Stimulated activated CD4-positive, alpha-beta T cell treated with anti-CD3 and anti-CD28 coated beads, Interleukin-2, amount 100 ng/mL, for 48 hours (primary cell): Measurements from ENCODE around the gene SLAMF7.
"Not testable (repeated sequence)": the region's sequence is repeated elsewhere in the genome, so short reads cannot be mapped to it uniquely, and the experiment has no call there.

Source experiments
- DNase-seq, 2 donors: peaks; one replicate each; pipeline ENCODE4 v3.0.0-alpha.2; 2020

SLAMF7 gene

DNA sequence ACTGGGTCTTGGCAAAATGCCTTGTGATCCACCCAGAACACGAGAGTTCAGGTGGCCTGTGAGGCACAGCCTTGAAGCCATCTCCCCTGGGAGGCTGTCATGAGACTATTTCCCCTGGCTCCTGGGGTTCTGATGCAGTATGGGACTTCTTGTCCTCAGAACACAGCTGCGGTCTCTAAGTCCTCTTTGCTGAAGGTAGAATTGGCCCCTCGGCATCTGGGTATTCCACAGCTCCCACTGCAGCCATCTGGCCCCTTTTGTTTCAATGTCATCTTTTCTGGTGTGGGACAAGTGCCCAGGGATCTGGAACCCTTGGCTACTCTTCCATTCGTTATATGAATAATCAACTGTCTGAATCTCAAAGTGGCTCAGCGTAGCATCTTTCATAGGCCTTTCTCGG is 39.9 kb downstream of the SLAMF7 start:
- no peak for DNase-seq

- DNase-seq, result peak in 1 of 2 donors; percentile 45
These were observed 40.8 kb downstream of the SLAMF7 start for GRCh38 chr1:160779626-160780397.

DNA sequence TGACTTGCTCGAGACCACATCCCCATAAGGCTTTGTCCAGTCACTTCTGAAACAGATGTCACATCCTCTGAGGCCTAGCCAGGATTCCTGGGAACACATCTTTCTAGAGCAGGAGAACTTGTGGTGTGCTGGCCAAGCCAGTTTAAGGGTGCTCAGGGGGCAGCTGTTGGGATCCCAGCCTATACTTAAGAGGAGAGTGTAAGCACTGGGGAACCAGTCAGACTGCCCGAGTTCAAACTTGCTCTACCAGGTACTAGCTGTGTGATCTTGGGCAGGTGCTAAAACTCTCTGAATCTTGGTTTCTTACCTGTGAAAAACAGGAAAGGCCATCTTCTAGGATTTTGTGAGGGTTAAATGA is 41.3 kb downstream of the SLAMF7 start:
- DNase-seq, result no peak

DNA sequence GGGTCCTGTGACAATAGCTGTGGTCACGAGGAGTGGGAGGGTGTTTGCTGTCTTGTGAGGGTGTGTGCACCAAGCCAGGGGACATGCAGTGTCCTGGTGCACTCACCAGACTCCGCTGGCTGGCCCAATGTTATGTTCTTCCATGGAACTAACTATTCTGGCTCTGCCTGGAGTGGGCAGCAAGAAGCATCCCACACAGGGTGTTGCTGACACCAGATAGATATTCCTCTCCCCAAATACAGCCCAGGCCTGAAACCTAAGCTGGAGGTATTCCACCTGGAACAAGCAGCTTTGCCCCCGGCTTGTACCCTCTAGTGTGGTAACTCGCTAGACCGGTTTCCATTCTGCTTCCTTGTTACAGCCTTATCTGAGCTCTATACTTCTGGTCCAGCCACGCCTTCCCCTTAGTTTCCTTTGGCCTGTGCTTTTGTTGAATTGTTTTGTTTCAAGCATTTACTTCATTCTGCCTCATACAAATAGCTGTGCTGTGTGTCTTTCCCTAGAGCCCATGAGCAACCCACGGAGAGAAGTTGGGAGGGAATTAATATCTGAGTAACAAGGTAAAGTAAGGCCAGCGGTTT is 42.2 kb downstream of the SLAMF7 start:
- no peak for DNase-seq

GRCh38 chr1:160781914-160782689 is 43.1 kb downstream of the SLAMF7 start:
- DNase-seq, result peak in 1 of 2 donors; percentile 7

DNA sequence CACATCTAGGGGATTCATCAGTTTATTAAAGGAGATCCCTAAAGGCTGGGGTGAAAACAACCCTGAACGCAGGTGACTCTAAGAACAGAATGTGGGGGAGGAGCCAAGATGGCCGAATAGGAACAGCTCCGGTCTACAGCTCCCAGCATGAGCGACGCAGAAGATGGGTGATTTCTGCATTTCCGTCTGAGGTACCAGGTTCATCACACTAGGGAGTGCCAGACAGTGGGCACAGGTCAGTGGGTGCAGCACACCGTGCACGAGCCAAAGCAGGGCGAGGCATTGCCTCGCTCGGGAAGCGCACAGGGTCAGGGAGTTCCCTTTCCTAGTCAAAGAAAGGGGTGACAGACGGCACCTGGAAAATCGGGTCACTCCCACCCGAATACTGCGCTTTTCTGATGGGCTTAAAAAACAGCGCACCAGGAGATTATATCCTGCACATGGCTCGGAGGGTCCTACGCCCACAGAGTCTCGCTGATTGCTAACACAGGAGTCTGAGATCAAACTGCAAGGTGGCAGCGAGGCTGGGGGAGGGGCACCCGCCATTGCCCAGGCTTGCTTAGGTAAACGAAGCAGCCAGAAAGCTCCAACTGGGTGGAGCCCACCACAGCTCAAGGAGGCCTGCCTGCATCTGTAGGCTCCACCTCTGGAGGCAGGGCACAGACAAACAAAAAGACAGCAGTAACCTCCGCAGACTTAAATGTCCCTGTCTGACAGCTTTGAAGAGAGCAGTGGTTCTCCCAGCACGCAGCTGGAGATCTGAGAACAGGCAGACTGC is 44.1 kb downstream of the SLAMF7 start:
- not testable (repeated sequence) for DNase-seq

GRCh38 chr1:160789051-160789701 is 50.1 kb downstream of the SLAMF7 start:
- no peak for DNase-seq

GRCh38 chr1:160789702-160790611 is 50.9 kb downstream of the SLAMF7 start:
- no peak for DNase-seq

DNA sequence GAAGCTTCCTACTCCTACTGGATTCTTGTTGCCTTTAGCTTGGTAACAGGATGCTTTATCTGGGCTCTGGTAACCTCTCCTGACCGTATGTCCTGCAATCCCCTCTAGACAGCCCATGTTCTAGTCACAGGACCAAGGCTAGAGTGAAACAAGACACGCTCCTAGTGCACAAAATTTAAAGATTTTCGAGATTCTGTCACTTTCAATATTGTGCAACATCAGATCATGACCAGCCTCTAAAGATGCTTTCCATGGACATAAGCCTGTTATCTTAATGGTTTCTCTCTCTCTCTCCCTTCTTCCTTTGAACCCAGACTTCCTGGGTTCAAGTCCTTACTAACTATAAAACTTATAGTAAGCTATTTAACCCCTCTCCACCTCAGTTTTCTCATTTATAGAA is 55.3 kb downstream of the SLAMF7 start:
- DNase-seq, result no peak

- DNase-seq, result peak; percentile 53 to 60
These were observed 56.9 kb downstream of the SLAMF7 start, which contains the start of gene LY9 for GRCh38 chr1:160795951-160796383. Gene LY9, plus strand, starts transcription at chr1:160796174. Its CDS starts 14 bp downstream, at chr1:160796188.

GRCh38 chr1:160797271-160797709 is 58.2 kb downstream of the SLAMF7 start:
- no peak for DNase-seq

DNA sequence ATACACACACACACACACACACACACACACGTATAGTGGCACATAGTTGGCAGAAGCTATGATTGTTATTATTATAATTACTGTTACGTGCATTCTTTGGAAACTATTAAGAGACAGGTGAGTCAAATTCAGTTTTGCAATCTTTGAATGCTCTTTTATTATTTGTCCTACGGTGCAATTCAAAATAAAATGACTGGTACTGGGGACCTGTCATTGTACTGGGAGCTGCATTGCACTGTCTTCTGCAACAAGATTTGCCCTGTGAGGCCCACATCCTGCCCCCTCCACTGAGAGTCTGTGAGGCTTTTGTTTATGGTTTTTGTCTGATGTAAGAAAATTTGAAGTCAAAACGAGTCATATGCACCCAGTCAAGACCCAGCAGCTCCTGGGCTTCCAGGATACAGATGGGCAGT is 58.8 kb downstream of the SLAMF7 start:
- peak in 1 of 2 donors; percentile 32 for DNase-seq

DNA sequence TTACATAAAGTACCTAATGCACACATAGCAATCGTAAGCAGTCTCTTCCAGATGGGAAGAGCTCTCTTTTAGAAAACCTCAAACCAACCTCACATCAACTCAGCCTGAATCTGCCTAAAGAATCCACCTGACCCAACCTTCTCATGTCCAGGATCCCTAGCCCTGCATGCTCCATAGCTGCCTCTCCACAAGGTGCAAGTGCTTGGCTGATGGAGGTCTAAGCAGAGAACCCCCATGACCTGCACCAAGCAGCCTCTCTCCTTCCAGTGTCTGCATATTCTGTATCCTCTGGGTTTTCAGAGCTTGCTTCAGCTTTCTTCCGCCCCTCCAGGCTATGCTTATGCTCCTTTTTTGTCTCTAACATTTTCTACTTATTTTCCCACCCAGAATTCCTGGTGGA is 59.4 kb downstream of the SLAMF7 start:
- no peak for DNase-seq

GRCh38 chr1:160799641-160800040 is 60.6 kb downstream of the SLAMF7 start:
- DNase-seq, result no peak

DNA sequence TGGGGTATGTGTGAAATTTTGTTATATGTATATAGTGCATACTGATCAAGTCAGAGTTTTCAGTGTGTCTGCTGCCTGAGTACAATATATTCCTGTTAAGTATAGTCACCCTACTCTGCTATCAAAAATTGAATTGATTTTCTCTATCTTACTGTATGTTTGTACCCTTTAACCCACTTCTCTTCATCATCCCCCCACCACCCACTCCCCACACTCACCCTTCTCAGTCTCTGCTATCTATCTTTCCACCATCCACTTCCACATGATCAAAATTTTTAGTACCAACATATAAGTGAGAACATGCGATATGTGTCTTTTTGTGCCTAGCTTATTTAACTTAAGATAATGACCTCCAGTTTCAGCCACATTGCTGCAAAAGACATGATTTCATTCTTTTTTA is 61.1 kb downstream of the SLAMF7 start:
- DNase-seq, result no peak

DNA sequence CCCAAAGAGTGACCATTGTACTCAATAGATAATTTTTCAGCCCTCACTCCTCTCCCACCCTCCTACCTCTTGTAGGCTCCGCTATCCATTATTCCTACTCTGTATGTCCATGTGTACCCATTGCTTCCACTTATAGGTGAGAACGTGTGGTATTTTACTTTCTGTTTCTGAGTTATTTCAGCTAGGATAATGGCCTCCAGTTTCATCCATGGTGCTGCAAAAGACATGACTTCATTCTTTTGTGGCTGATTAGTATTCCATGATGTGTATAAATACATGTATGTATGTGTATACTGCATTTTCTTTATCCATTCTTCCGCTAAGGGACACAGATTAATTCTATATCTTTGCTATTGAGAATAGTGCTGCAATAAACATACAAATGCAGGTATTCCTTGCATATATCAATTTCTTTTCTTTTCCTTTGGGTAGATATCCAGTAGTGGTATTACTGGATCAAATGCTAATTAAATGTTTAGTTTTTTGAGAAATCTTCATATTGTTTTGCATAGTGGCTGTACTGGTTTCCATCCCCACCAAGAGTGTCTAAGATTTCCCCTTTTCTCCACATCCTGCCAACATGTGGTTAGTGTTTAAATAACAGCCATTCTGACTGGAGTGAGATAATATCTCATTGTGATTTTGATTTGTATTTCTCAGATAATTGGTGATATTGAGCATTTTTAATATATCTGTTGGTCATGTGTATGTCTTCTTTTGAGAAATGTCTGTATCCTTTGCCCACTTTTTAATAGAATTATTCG is 61.8 kb downstream of the SLAMF7 start:
- no peak for DNase-seq

DNA sequence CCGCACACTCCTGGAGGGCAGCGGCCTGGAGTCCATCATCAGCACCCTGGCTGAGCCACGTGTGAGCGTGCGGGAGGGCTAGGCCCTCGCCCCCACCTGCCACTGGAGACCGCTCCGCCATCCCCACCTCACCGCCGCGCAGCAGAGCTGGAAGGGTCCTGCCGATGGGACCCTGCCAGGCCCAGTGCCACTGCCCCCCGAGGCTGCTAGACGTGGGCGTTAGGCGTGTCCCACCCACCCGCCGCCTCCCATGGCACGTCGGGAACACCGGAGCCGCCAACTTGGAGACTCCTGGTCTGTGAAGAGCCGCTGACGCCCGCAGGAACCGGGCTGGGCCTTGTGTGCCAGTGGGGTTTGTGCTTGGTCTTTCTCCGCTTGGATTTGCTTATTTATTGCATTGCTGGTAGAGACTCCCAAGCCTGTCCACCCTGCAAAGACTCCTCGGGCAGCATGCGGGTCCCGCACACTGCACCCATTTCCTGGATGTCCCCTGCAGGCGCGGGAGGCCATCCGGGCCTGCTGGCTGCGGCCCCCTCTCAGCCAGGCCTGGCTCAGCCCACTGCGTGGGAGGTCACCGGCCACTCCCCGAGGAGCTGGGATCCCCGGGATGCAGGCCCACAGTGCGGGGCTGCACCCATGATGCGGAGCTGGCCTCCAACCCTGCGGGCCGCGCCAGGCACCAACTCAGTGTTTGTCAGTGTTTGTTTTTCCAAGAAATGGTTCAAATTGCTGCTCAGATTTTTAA is 63.0 kb downstream of the SLAMF7 start:
- no peak for DNase-seq
